SU-DHL-6 (cell line): Measurements from ENCODE around the gene INF2.

Experiments
- H2AFZ ChIP-seq: fragments of 200-600 bp; sonication (generic); 2 replicates; pipeline ENCODE4 v1.6.1; 2014; ENCODE audit warnings: low read depth, mild to moderate bottlenecking, moderate library complexity, mixed read lengths, antibody characterized with exemption, low read length; ENCODE audit not compliant: severe bottlenecking
- H3F3A ChIP-seq: fragments of 200-600 bp; shearing (Covaris generic); 2 replicates; pipeline ENCODE4 v1.6.0; 2016; ENCODE audit warnings: antibody characterized with exemption, mild to moderate bottlenecking; ENCODE audit not compliant: insufficient read depth
- H3K27ac ChIP-seq: fragments of 200-600 bp; sonication (generic); 2 replicates; pipeline ENCODE4 v1.5.1; 2016; ENCODE audit warnings: low read depth, mild to moderate bottlenecking, low read length, moderate library complexity, mixed read lengths
- H3K27me3 ChIP-seq: fragments of 200-600 bp; sonication (generic), shearing (Covaris generic); 2 replicates; pipeline ENCODE4 v1.6.0; 2014; ENCODE audit warnings: mild to moderate bottlenecking, low read length
- H3K36me3 ChIP-seq: fragments of 200-600 bp; sonication (generic); 2 replicates; pipeline ENCODE4 v1.6.1; 2014; ENCODE audit warnings: mild to moderate bottlenecking, low read length, mixed read lengths
- H3K4me2 ChIP-seq: fragments of 300-600, 200-600 bp; shearing (Covaris generic), sonication (generic); 2 replicates; pipeline ENCODE4 v1.6.0; 2014; ENCODE audit warnings: low read length, low read depth, mild to moderate bottlenecking; ENCODE audit not compliant: poor library complexity, severe bottlenecking
- H3K4me3 ChIP-seq: fragments of 200-600 bp; sonication (generic); 2 replicates; pipeline ENCODE4 v1.5.1; 2014; ENCODE audit warnings: antibody characterized with exemption, low read length, mild to moderate bottlenecking, mixed read lengths; ENCODE audit not compliant: insufficient read depth, poor library complexity, severe bottlenecking
- H3K79me2 ChIP-seq: fragments of 200-600 bp; sonication (generic); 2 replicates; pipeline ENCODE4 v1.6.1; 2014; ENCODE audit warnings: mild to moderate bottlenecking, low read length, moderate library complexity; ENCODE audit not compliant: insufficient read depth
- H3K9ac ChIP-seq: fragments of 200-600 bp; sonication (generic); 2 replicates; pipeline ENCODE4 v1.7.0; 2014; ENCODE audit warnings: mild to moderate bottlenecking, low read length
- H3K9me2 ChIP-seq: fragments of 200-600 bp; sonication (generic); replicated peaks from 2 replicates; pipeline ENCODE4 v1.6.1; 2014; ENCODE audit warnings: low read length; ENCODE audit not compliant: insufficient read depth
- H3K9me3 ChIP-seq: fragments of 200-600 bp; sonication (generic); 2 replicates; pipeline ENCODE4 v1.6.1; 2014; ENCODE audit warnings: low read length, mixed read lengths; ENCODE audit not compliant: insufficient read depth
- H4K20me1 ChIP-seq: fragments of 200-600 bp; sonication (generic); 2 replicates; pipeline ENCODE4 v1.6.1; 2014; ENCODE audit warnings: low read depth, mild to moderate bottlenecking, antibody characterized with exemption, low read length, moderate library complexity, mixed read lengths
- CTCF ChIP-seq: fragments of 200-600 bp; sonication (generic); IDR thresholded peaks from one replicate; pipeline ENCODE4 v1.5.1; 2017; ENCODE audit warnings: antibody characterized with exemption, mild to moderate bottlenecking, low read length, moderate library complexity; ENCODE audit not compliant: insufficient read depth, poor library complexity, severe bottlenecking
- EZH2phosphoT487 ChIP-seq: fragments of 200-600 bp; sonication (generic), shearing (Covaris generic); conservative IDR thresholded peaks from 2 replicates; pipeline ENCODE4 v1.6.1; 2018; ENCODE audit warnings: mild to moderate bottlenecking, antibody characterized with exemption, low read length, moderate library complexity, mixed read lengths

The INF2 gene

GRCh38 chr14:104650057-104650980 is 39.1 kb upstream of the INF2 start:
- no peaks in the 10 kb centered on the region for H3K36me3 ChIP-seq
- H3K4me3 ChIP-seq, result no peak overlapping the region
- H3F3A ChIP-seq, result 0 out of 2 replicates have a peak, but pooled peaks cover under 1% of the 10 kb centered on the region
- no peaks in the 10 kb centered on the region for H3K9me2 ChIP-seq
- H3K27me3 ChIP-seq, result no peaks in the 10 kb centered on the region
- peak overlapping the region; percentile 15; the same call in 1 of the 2 replicates for H3K9ac ChIP-seq
- H3K4me2 ChIP-seq, result peak overlapping the region; percentile 44
- H3K9me3 ChIP-seq, result peaks cover 17% of the 10 kb centered on the region; the same call in 1 of the 2 replicates
- H3K79me2 ChIP-seq, result no peaks in the 10 kb centered on the region
- H4K20me1 ChIP-seq, result no peaks in the 10 kb centered on the region
- H3K27ac ChIP-seq, result no peak overlapping the region
- H2AFZ ChIP-seq, result peak overlapping the region; percentile 29
- TF ChIP-seq EZH2phosphoT487 (no peak), CTCF (peak; percentile 99)

DNA sequence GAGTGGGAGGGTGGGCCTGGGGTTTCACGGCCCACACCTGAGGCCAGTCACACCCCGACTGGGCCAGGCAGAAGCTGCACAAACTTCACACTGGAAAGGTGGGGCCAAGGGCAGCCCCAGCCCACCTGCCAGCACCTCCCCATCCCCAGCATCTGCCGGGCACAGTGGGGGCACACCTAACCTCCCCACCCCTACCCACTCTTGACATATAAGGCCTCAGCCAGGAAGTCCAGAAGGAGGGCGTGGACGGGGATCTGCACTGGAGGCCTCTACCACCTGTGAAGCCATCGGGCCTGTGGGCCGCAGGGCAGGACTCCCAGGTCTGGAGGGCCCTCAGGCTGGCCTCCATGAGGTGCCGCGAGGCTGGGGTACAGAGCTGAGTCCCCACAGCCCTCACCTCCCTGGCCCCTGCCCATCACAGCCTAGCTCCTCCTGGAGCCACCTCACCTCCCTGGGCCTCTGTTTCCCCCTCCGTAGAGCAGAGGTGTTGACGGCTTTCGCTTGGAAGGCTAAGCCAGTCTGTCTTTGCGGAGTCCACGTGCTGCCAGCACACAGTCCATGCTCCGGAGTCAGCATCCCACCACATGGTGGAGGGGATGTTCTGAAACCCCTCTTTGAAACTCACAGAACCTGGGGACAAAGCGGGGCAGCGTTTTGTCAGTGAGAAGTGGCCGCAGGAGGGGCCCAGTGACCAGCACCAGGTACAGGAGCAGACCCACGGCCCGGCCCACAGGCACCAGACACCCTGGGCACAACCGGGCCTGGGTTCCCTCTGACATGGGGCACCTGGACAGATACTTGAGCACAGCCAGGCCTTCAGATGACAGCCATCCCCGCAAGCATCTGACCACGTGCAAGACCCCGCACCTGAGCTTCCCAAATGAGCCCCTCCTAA is 38.2 kb upstream of the INF2 start:
- Histone ChIP-seq H3F3A (peaks cover 10% of the 10 kb centered on the region), H3K79me2 (no peaks in the 10 kb centered on the region), H3K9ac (no peak overlapping the region), H3K27me3 (no peaks in the 10 kb centered on the region), H3K9me3 (peaks cover 17% of the 10 kb centered on the region; the same call in 1 of the 2 replicates), H2AFZ (no peak overlapping the region), H3K4me2 (no peak overlapping the region), H3K36me3 (no peaks in the 10 kb centered on the region), H4K20me1 (no peaks in the 10 kb centered on the region), H3K9me2 (no peaks in the 10 kb centered on the region), H3K4me3 (no peak overlapping the region), H3K27ac (no peak overlapping the region)
- no peak for TF ChIP-seq CTCF
- no peak for TF ChIP-seq EZH2phosphoT487

DNA sequence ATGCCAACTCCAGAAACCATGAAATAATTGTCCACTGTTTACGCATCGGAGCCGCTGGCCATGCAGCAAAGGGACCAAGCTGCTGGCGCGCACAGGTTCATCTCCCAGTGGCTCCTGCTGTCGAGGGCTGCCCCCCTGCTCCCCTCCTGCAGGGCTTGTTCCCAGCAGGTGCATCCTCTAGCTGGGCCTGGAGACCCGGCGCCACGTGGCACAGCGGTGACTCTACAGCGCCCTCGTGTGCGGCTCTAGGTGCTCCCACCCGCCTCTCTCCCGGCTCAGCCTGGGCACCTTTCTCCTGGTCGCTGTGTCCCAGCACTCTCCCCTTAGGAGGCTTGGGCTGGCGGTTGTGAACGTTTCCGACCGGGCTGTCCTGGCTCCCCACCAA is 37.5 kb upstream of the INF2 start:
- TF ChIP-seq EZH2phosphoT487 (no peak), CTCF (no peak)
- H3K4me2 ChIP-seq, result no peak overlapping the region
- peaks cover 17% of the 10 kb centered on the region; the same call in 1 of the 2 replicates for H3K9me3 ChIP-seq
- no peaks in the 10 kb centered on the region for H3K36me3 ChIP-seq
- H3K9ac ChIP-seq, result no peak overlapping the region
- no peak overlapping the region for H3K4me3 ChIP-seq
- H3K27me3 ChIP-seq, result no peaks in the 10 kb centered on the region
- H3K27ac ChIP-seq, result no peak overlapping the region
- H3K79me2 ChIP-seq, result no peaks in the 10 kb centered on the region
- peaks cover 16% of the 10 kb centered on the region for H3F3A ChIP-seq
- no peaks in the 10 kb centered on the region for H4K20me1 ChIP-seq
- H3K9me2 ChIP-seq, result no peaks in the 10 kb centered on the region
- no peak overlapping the region for H2AFZ ChIP-seq
